Bronchial epithelial cell (primary cell): Measurements from ENCODE around the gene GIT1. TPM values are rescaled to one million over a fixed set of nuclear protein-coding genes. Genes with fewer than 3 reads are reported as not detected.

Experiments
- DNase-seq: peaks from one replicate; pipeline ENCODE4 v3.0.0-alpha.2; 2010; ENCODE audit warnings: low read depth
- FAIRE-seq: peaks from 2 replicates; lab custom pipeline; 2011; peaks lifted over from hg19 to GRCh38; lab: Jason Lieb, UNC
- H3K27me3 ChIP-seq: 2 replicates; pipeline ENCODE4 v1.5.1; 2011; ENCODE audit warnings: low read length; ENCODE audit not compliant: control insufficient read depth, insufficient read depth
- H3K36me3 ChIP-seq: 2 replicates; pipeline ENCODE4 v1.5.1; 2011; ENCODE audit warnings: low read length; ENCODE audit not compliant: control insufficient read depth, insufficient read depth
- H3K4me3 ChIP-seq: 2 replicates; pipeline ENCODE4 v1.5.1; 2011; ENCODE audit warnings: mild to moderate bottlenecking, low read depth, low read length, control low read depth
- total RNA-seq: library from RNA; depleted of rRNA; stranded (reverse); fragments of >200 nt; gene quantifications from 2 replicates; pipeline ENCODE4 v1.2.1, GENCODE V29; 2014
- TF ChIP-seq, protein P1 (sequence below): IDR thresholded peaks from 2 replicates; pipeline ENCODE4 v1.5.1; 2011; ENCODE audit warnings: mild to moderate bottlenecking, moderate library complexity, low read length, control low read depth, inconsistent platforms; ENCODE audit not compliant: insufficient read depth, severe bottlenecking

GIT1 gene
- 16.3 and 17.4 TPM in 2 replicates for total RNA-seq

DNA sequence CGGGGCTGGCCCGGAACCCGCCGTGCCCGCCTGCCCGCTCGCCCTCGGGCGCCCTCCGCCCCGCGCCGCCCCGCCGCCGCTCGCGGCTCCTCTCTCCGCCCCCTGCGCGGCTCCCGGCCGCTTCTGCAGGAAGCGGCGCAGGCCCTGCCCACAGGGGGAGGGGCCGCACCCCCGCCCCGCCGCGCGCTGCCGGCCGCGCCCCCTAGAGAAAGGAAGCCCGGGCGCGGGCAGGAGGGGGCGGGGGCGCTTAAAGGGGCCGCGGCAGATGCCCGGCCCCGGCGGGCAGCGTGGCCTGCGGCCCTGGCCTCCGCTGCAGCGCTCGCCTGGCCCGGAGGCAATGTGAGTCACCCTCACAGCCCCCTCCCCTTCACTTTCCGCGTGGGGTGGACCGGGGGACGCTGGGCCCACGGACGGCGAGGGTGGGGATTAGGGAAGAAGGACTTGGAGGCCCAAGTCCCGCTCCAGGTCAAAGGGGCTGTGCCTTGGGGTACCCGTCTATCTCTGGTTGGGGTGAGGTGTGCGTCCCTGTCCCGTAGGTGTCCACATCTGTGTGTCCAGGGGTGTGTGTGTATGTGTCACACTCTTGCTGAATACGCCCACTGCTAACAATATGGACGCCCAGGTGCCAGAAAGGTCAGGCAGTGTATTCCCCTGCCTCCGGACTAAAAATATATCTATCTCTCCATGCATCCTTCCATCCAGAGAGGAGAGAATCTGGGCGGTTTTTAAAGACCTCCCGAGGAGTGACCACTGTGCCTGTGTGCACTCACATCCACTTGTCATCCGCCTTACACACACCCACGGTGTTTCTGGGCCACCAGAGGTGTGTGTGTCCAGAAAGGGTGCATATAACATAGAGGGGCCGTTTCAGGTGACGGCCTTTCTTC is at the start of gene GIT1:
TSS of gene GIT1 (minus strand) at position 125 of the 887 bp plus-strand sequence. CDS start 270 bp downstream, outside the sequence.
- Histone ChIP-seq H3K4me3 (peak within 1 kb of the TSS; percentile 76), H3K27me3 (no peaks in the 10 kb centered on the region), H3K36me3 (no peaks in the 10 kb centered on the region)
- FAIRE-seq = no peak
- DNase-seq = peak; percentile 59
- TF ChIP-seq, protein P1, sequence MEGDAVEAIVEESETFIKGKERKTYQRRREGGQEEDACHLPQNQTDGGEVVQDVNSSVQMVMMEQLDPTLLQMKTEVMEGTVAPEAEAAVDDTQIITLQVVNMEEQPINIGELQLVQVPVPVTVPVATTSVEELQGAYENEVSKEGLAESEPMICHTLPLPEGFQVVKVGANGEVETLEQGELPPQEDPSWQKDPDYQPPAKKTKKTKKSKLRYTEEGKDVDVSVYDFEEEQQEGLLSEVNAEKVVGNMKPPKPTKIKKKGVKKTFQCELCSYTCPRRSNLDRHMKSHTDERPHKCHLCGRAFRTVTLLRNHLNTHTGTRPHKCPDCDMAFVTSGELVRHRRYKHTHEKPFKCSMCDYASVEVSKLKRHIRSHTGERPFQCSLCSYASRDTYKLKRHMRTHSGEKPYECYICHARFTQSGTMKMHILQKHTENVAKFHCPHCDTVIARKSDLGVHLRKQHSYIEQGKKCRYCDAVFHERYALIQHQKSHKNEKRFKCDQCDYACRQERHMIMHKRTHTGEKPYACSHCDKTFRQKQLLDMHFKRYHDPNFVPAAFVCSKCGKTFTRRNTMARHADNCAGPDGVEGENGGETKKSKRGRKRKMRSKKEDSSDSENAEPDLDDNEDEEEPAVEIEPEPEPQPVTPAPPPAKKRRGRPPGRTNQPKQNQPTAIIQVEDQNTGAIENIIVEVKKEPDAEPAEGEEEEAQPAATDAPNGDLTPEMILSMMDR = no peak

DNA sequence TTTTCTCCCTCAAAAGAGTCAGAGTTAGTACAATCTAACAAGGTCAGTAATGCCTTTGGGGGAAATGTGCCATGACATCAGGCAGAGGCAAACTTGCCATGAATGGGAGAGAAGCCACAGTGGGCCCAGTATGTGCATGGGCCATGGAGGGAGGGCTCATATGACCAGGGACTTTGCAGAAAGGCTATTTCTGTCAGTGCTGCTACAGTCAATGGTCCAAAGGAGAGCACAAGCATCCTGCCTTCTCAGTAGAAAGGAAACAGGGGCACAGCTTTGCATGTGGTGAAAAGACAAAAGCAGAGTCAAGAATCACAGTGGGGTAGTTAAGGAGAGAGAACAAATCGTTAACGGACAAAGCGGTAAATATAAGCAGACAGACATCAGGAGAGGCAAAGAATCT is 44.4 kb upstream of the GIT1 start:
- FAIRE-seq (no peak), DNase-seq (no peak)
- TF ChIP-seq, protein P1 = no peak
- Histone ChIP-seq H3K27me3 (no peaks in the 10 kb centered on the region), H3K4me3 (no peak overlapping the region), H3K36me3 (peaks cover 4% of the 10 kb centered on the region)

GRCh38 chr17:29630630-29631193 is 41.3 kb upstream of the GIT1 start:
- FAIRE-seq (no peak), DNase-seq (no peak)
- TF ChIP-seq, protein P1 = no peak
- Histone ChIP-seq H3K4me3 (no peak overlapping the region), H3K36me3 (peaks cover 4% of the 10 kb centered on the region), H3K27me3 (no peaks in the 10 kb centered on the region)

DNA sequence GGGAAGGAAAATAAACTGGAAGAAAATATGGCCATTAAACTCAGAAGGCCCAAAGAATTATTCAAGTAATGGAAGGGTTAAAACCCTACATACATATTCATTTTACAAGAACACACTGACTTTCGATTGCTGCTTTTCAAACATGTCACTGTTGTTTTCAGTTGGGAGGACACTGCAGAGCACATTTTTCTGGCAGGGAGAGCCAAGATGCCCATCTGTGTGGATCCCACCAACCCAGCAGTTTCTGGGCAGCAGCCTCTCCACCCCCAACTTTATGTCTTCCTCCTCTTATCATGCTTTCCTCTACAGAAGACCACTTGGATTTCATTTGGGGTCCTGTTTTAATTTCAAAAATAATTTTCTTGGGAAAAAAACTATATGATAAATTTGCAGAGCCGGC is 40.4 kb upstream of the GIT1 start:
- DNase-seq = no peak
- FAIRE-seq = no peak
- H3K4me3 ChIP-seq = no peak overlapping the region
- TF ChIP-seq, protein P1 = no peak
- peaks cover 4% of the 10 kb centered on the region for H3K36me3 ChIP-seq
- no peaks in the 10 kb centered on the region for H3K27me3 ChIP-seq

GRCh38 chr17:29628644-29629043 is 39.2 kb upstream of the GIT1 start:
- FAIRE-seq (no peak), DNase-seq (no peak)
- Histone ChIP-seq H3K36me3 (peaks cover 4% of the 10 kb centered on the region), H3K4me3 (no peak overlapping the region), H3K27me3 (no peaks in the 10 kb centered on the region)
- TF ChIP-seq, protein P1 = no peak
